Mesothelial cell of epicardium (in vitro differentiated cells): ENCODE data around the gene DDX21. TPM values are rescaled to one million over a fixed set of nuclear protein-coding genes. Genes with fewer than 3 reads are reported as not detected.
"Not testable (repeated sequence)": the region's sequence is repeated elsewhere in the genome, so short reads cannot be mapped to it uniquely, and the experiment has no call there.

Experiments
- DNase-seq, 2 experiments: peaks; one replicate each; pipeline ENCODE4 v3.0.0; 2021; ENCODE audit warnings: low spot score in 2 of 2; ENCODE audit not compliant: unreplicated experiment in 2 of 2
- H3K27ac Mint-ChIP-seq: 2 replicates; pipeline ENCODE4 v1.8.0; 2021; ENCODE audit warnings: mixed read lengths
- H3K27me3 Mint-ChIP-seq: 2 replicates; pipeline ENCODE4 v1.8.0; 2021; ENCODE audit warnings: low read depth, mixed read lengths
- H3K36me3 Mint-ChIP-seq: 2 replicates; pipeline ENCODE4 v1.8.0; 2021; ENCODE audit warnings: mixed read lengths
- H3K4me1 Mint-ChIP-seq: 2 replicates; pipeline ENCODE4 v1.8.0; 2021; ENCODE audit warnings: mixed read lengths
- H3K4me3 Mint-ChIP-seq: 2 replicates; pipeline ENCODE4 v1.8.0; 2021; ENCODE audit warnings: mild to moderate bottlenecking, moderate library complexity, mixed read lengths
- H3K9me3 Mint-ChIP-seq: 2 replicates; pipeline ENCODE4 v1.8.0; 2021; ENCODE audit warnings: mixed read lengths
- total RNA-seq: library from RNA; stranded (reverse); gene quantifications from 3 replicates; pipeline ENCODE4 v1.2.1, GENCODE V29; 2021
- TF ChIP-seq, protein P1 (sequence below): fragments of 200-600 bp; sonication (generic); IDR thresholded peaks from one replicate; pipeline ENCODE4 v1.5.0; 2021; ENCODE audit warnings: antibody characterized with exemption; ENCODE audit not compliant: unreplicated experiment

The DDX21 gene
- total RNA-seq, result 39.8 to 42.6 TPM (median 42.1 TPM) in 3 replicates

DNA sequence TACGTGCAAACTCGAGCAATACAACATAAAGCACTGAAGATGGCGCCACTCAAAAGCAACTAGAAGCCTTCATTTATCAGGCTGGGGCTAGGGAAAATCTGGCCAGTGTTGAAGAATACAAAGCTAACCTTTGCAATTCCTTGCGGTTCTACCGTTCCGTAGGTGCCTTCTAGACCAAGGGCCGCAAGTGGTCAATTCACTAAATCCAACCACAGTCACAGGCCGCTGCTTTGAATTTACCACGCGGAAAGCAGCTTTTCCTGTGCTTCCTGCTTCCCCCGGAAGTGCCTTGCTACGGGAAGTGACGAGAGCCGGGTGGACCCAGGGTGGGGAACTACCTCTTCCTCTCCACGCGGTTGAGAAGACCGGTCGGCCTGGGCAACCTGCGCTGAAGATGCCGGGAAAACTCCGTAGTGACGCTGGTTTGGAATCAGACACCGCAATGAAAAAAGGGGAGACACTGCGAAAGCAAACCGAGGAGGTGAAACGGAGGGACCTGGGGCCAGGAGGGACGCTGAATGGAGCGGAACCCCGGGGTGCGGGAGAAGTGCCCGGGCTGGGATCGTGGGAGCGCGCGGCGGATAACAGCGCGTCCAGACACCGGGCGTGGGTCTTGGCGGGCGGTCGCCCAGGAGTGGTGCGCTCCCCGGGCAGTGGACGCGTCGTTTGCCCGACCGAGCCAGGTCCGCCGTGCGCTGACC lies at the start of gene DDX21:
Gene DDX21 (plus strand): TSS at position 339 of the 701 bp plus-strand sequence. CDS start 56 bp downstream, at position 395.
- Mint-ChIP-seq H3K27ac (peak within 1 kb of the TSS; percentile 100), H3K27me3 (no peaks in the 10 kb centered on the region), H3K9me3 (no peaks in the 10 kb centered on the region), H3K36me3 (peaks cover 4% of the 10 kb centered on the region), H3K4me3 (peak within 1 kb of the TSS; percentile 99), H3K4me1 (peaks cover 9% of the 10 kb centered on the region)
- DNase-seq, result peak; percentile 56 to 81
- TF ChIP-seq, protein P1, sequence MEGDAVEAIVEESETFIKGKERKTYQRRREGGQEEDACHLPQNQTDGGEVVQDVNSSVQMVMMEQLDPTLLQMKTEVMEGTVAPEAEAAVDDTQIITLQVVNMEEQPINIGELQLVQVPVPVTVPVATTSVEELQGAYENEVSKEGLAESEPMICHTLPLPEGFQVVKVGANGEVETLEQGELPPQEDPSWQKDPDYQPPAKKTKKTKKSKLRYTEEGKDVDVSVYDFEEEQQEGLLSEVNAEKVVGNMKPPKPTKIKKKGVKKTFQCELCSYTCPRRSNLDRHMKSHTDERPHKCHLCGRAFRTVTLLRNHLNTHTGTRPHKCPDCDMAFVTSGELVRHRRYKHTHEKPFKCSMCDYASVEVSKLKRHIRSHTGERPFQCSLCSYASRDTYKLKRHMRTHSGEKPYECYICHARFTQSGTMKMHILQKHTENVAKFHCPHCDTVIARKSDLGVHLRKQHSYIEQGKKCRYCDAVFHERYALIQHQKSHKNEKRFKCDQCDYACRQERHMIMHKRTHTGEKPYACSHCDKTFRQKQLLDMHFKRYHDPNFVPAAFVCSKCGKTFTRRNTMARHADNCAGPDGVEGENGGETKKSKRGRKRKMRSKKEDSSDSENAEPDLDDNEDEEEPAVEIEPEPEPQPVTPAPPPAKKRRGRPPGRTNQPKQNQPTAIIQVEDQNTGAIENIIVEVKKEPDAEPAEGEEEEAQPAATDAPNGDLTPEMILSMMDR, result no peak

DNA sequence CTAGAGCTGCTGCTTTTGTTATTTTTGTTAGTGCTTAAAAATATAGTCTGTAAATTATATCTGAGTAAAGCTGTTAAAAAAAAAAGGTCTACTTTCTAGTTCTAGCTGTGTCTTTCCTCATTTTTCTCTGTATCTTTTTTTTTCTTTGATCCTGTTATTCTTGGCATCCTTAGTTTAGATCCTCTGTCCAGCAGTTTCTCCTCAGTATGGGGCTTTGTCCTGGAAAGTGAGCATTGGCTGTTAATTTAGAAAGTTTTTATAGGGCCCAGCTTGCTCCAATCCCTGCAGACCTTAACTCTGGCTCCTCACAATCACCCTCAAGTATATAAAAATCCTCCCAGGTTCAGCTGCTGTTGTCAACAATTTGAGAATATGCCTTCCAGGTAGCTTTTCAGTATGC lies 31.4 kb upstream of the DDX21 start:
- Mint-ChIP-seq H3K27ac (peak overlapping the region; percentile 70), H3K27me3 (no peaks in the 10 kb centered on the region), H3K4me1 (no peaks in the 10 kb centered on the region), H3K9me3 (no peaks in the 10 kb centered on the region), H3K4me3 (no peak overlapping the region), H3K36me3 (peaks cover 16% of the 10 kb centered on the region)
- DNase-seq, result no peak
- TF ChIP-seq, protein P1, result no peak

DNA sequence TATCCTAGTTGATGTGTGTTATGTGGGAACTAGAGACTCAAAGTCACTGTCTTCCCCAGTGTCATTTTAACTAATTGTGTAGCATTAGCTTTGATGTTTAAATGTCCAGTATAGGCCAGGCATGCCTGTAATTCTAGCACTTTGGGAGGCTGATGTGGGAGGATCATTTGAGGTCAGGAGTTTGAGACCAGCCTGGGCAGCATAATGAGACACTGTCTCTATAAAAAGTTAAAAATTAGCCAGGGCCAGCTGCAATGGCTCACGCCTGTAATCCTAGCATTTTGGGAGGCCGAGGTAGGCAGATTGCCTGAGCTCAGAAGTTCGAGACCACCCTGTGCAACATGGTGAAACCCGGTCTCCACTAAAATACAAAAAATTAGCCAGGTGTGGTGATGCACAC lies 30.5 kb upstream of the DDX21 start:
- Mint-ChIP-seq H3K36me3 (peaks cover 16% of the 10 kb centered on the region), H3K27ac (no peak overlapping the region), H3K4me3 (no peak overlapping the region), H3K27me3 (no peaks in the 10 kb centered on the region), H3K4me1 (no peaks in the 10 kb centered on the region), H3K9me3 (no peaks in the 10 kb centered on the region)
- no peak for DNase-seq
- TF ChIP-seq, protein P1, result no peak

DNA sequence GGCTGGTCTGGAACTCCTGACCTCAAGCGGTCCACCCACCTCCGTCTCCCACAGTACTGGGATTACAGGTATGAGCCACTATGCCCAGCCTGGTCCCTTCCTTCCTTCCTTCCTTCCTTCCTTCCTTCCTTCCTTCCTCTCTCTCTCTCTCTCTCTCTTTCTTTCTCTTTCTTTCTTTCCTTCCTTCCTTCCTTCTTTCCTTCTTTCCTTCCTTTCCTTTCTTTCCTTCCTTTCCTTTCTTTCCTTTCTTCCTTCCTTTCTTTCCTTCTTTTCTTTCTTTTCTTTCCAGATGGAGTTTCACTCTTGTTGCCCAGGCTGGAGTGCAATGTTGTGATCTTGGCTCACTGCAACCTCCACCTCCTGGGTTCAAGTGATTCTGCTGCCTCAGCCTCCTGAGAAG lies 26.8 kb upstream of the DDX21 start:
- H3K36me3 Mint-ChIP-seq, result peaks cover 20% of the 10 kb centered on the region
- DNase-seq, H3K27ac Mint-ChIP-seq, H3K27me3 Mint-ChIP-seq, H3K4me3 Mint-ChIP-seq, H3K4me1 Mint-ChIP-seq, H3K9me3 Mint-ChIP-seq: not testable (repeated sequence)

DNA sequence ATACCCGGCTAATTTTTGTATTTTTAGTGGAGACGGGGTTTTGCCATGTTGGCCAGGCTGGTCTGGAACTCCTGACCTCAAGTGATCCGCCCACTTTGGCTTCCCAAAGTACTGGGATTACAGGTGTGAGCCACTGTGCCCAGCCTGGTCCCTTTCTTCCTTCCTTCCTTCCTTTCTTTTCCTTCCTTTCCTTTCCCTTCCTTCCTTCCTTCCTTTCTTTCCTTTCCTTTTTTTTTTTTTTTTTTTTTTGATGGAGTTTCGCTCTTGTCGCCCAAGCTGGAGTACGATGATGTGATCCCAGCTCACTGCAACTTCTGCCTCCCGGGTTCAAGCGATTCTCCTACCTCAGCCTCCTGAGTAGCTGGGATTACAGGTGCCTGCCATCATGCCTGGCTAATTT lies 26.1 kb upstream of the DDX21 start:
- DNase-seq, H3K27me3 Mint-ChIP-seq, H3K4me3 Mint-ChIP-seq, H3K4me1 Mint-ChIP-seq, H3K27ac Mint-ChIP-seq, H3K9me3 Mint-ChIP-seq: not testable (repeated sequence)
- H3K36me3 Mint-ChIP-seq, result peaks cover 22% of the 10 kb centered on the region

DNA sequence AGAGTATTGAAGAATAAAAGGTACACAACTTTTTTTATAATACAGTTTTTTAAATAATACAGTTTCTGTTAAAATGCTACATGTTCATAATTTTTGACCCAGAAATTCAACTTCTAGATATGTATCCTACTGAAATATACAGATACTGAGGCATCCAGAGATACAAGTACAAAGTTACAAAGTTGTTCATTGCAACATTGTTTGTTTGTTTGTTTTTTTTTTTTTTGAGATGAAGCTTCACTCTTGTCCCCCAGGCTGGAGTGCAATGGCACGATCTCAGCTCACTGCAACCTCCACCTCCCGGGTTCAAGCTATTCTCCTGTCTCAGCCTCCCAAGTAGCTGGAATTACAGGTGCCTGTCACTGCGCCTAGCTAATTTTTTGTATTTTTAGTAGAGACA lies 23.1 kb upstream of the DDX21 start:
- DNase-seq, H3K27ac Mint-ChIP-seq, H3K9me3 Mint-ChIP-seq, H3K4me3 Mint-ChIP-seq, H3K4me1 Mint-ChIP-seq, H3K27me3 Mint-ChIP-seq: not testable (repeated sequence)
- peaks cover 31% of the 10 kb centered on the region for H3K36me3 Mint-ChIP-seq

DNA sequence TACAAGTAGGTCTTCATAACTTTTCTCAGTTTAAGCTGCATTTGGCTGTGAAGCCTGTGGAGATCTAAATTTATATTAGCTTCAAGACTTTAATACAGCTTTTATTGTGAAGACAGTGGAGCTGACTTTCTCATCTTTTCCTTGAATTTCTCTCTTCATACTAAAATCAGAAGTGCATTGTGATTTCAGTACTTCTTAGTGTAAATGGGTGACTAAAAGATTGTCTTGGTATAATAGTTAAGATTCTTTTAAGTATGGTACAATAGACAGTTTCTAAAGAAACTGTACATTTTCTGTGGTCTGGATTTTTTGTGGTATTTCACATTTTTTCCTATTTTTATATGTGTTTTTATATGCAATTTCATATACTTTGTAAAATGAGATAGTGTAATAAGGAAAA lies 21.0 kb upstream of the DDX21 start:
- no peak for DNase-seq
- H3K4me1 Mint-ChIP-seq, result no peaks in the 10 kb centered on the region
- H3K36me3 Mint-ChIP-seq, result peaks cover 30% of the 10 kb centered on the region
- H3K9me3 Mint-ChIP-seq, result no peaks in the 10 kb centered on the region
- TF ChIP-seq, protein P1, result no peak
- H3K27ac Mint-ChIP-seq, result no peak overlapping the region
- H3K27me3 Mint-ChIP-seq, result no peaks in the 10 kb centered on the region
- H3K4me3 Mint-ChIP-seq, result no peak overlapping the region
